Gastroesophageal sphincter (tissue), 4 donors: ENCODE data around the gene HES4. TPM values are rescaled to one million over a fixed set of nuclear protein-coding genes. Genes with fewer than 3 reads are reported as not detected.

Source experiments
- ATAC-seq: fragments of 150-250 bp; one replicate; pipeline ENCODE4 v1.9.1; 2016; ENCODE audit warnings: mild to moderate bottlenecking, moderate library complexity
- H3K27ac ChIP-seq, 4 donors: fragments of 200-600 bp; sonication (generic) in 3 of 4; 1 replicate in 3 of 4; 2 replicates in 1 of 4; pipeline ENCODE4 v1.5.1; 2016 to 2019
- H3K27me3 ChIP-seq: fragments of 200-600 bp; sonication (generic); one replicate; pipeline ENCODE4 v1.5.1; 2019
- H3K36me3 ChIP-seq, 2 donors: fragments of 200-600 bp; sonication (generic); one replicate each; pipeline ENCODE4 v1.5.1; 2019; ENCODE audit warnings: control low read depth in 1 of 2
- H3K4me1 ChIP-seq, 3 donors: fragments of 200-600 bp; sonication (generic); 1 replicate in 2 of 3; 2 replicates in 1 of 3; pipeline ENCODE4 v1.5.1; 2016 to 2019; ENCODE audit warnings: control low read depth in 2 of 3
- H3K4me3 ChIP-seq, 2 donors: fragments of 200-600 bp; sonication (generic); one replicate each; pipeline ENCODE4 v1.5.1; 2019; ENCODE audit warnings: mild to moderate bottlenecking in 1 of 2, moderate library complexity in 1 of 2
- H3K9me3 ChIP-seq, 3 donors: fragments of 200-600 bp; sonication (generic); one replicate each; pipeline ENCODE4 v1.5.1; 2017 to 2019; ENCODE audit warnings: control low read depth in 2 of 3
- CTCF ChIP-seq, 4 experiments: fragments of 200-600 bp in 2 of 4; fragments of 450-650 bp in 2 of 4; sonication (generic) in 1 of 4; IDR thresholded peaks; one replicate each; pipeline ENCODE4 v1.5.1; 2017 to 2019; ENCODE audit warnings: antibody characterized with exemption in 4 of 4, mild to moderate bottlenecking in 2 of 4, moderate library complexity in 2 of 4
- EP300 ChIP-seq: sonication (generic); formaldehyde crosslinking; IDR thresholded peaks from one replicate; pipeline ENCODE4 v1.6.1; 2017; ENCODE audit warnings: antibody characterized with exemption, mild to moderate bottlenecking
- POLR2A ChIP-seq, 2 donors: fragments of 450-650 bp; IDR thresholded peaks; one replicate each; pipeline ENCODE4 v1.6.1; 2017; ENCODE audit warnings: antibody characterized with exemption in 2 of 2, mild to moderate bottlenecking in 2 of 2, moderate library complexity in 1 of 2
- POLR2AphosphoS5 ChIP-seq: sonication (generic); formaldehyde crosslinking; IDR thresholded peaks from one replicate; pipeline ENCODE4 v1.6.1; 2017; ENCODE audit warnings: antibody characterized with exemption
- WGBS, 2 donors: methylation state at CpG; one replicate each; pipeline ENCODE4 v1.1.5; 2018; ENCODE audit warnings: low coverage in 1 of 2; 5-methylcytosine and 5-hydroxymethylcytosine counted together
- total RNA-seq, 4 donors: library from RNA; depleted of rRNA; stranded (reverse); fragments of >200 nt; gene quantifications; one replicate each; pipeline ENCODE4 v1.1.0, GENCODE V29; 2016

Gene HES4
- total RNA-seq, 4 donors from 2014 or later = 33.6 to 77.6 (median 48.4) TPM

GRCh38 chr1:981491-981954 is 18.4 kb downstream of the HES4 start:
- Histone ChIP-seq H3K4me1 (peaks cover 0 to 8% (median 3%) of the 10 kb centered on the region in 3 donors), H3K27me3 (peaks cover 69% of the 10 kb centered on the region), H3K4me3 (no peak overlapping the region), H3K27ac (no peak overlapping the region), H3K36me3 (no peaks in the 10 kb centered on the region), H3K9me3 (no peaks in the 10 kb centered on the region)
- ATAC-seq = no peak
- no CpG with 5 or more reads among the region's 21 CpGs for WGBS, 2 donors
- no peak for TF ChIP-seq POLR2AphosphoS5
- no peak for TF ChIP-seq EP300
- TF ChIP-seq POLR2A (IDR thresholded peaks at IDR 0.05) = no peak
- no peak for TF ChIP-seq CTCF (IDR thresholded peaks at IDR 0.05)

- Histone ChIP-seq H3K36me3 (no peaks in the 10 kb centered on the region), H3K27ac (no peak overlapping the region), H3K9me3 (no peaks in the 10 kb centered on the region), H3K4me3 (no peak overlapping the region), H3K4me1 (peaks cover 0 to 15% (median 7%) of the 10 kb centered on the region in 3 donors), H3K27me3 (peaks cover 74% of the 10 kb centered on the region)
- WGBS, 2 donors = 77% methylated on average over 8 of the region's 35 CpGs; no CpG with 5 or more reads in 1 of the 2 donors
- TF ChIP-seq CTCF (IDR thresholded peaks at IDR 0.05) (no peak), EP300 (no peak), POLR2A (IDR thresholded peaks at IDR 0.05) (no peak), POLR2AphosphoS5 (no peak)
- no peak for ATAC-seq
Observed at GRCh38 chr1:980602-981395, 19.1 kb downstream of the HES4 start.

- peaks cover 0 to 22% (median 7%) of the 10 kb centered on the region in 3 donors for H3K4me1 ChIP-seq
- H3K36me3 ChIP-seq = no peaks in the 10 kb centered on the region
- H3K9me3 ChIP-seq = no peaks in the 10 kb centered on the region
- no peak overlapping the region for H3K27ac ChIP-seq
- TF ChIP-seq EP300 (no peak), POLR2A (IDR thresholded peaks at IDR 0.05) (no peak), CTCF (IDR thresholded peaks at IDR 0.05) (no peak), POLR2AphosphoS5 (no peak)
- no peak overlapping the region for H3K4me3 ChIP-seq
- 65% methylated on average over 4 of the region's 13 CpGs; no CpG with 5 or more reads in 1 of the 2 donors for WGBS, 2 donors
- peaks cover 74% of the 10 kb centered on the region for H3K27me3 ChIP-seq
- ATAC-seq = no peak
Observed at GRCh38 chr1:980137-980571, 19.7 kb downstream of the HES4 start.

GRCh38 chr1:979744-980072 is 20.2 kb downstream of the HES4 start:
- ATAC-seq = no peak
- H3K27me3 ChIP-seq = peaks cover 74% of the 10 kb centered on the region
- no peaks in the 10 kb centered on the region for H3K36me3 ChIP-seq
- no peaks in the 10 kb centered on the region for H3K9me3 ChIP-seq
- no peak overlapping the region for H3K4me3 ChIP-seq
- H3K27ac ChIP-seq = no peak overlapping the region
- TF ChIP-seq POLR2A (IDR thresholded peaks at IDR 0.05) = no peak
- TF ChIP-seq POLR2AphosphoS5 = no peak
- no peak for TF ChIP-seq EP300
- TF ChIP-seq CTCF (IDR thresholded peaks at IDR 0.05) = no peak
- 100% methylated on average over 4 of the region's 9 CpGs; no CpG with 5 or more reads in 1 of the 2 donors for WGBS, 2 donors
- H3K4me1 ChIP-seq = peaks cover 0 to 22% (median 7%) of the 10 kb centered on the region in 3 donors
